PC-3 (cell line): ENCODE measurements around the gene LTA4H. TPM values are rescaled to one million over a fixed set of nuclear protein-coding genes. Genes with fewer than 3 reads are reported as not detected.
A peak's percentile ranks its signal among the peaks of the same experiment; 100 is the strongest.

Source experiments
- ATAC-seq: fragments of 200-7000 bp; cut with Tn5 transposase; 2 replicates; pipeline ENCODE4 v1.9.1; 2020; ENCODE audit warnings: mild to moderate bottlenecking, moderate library complexity
- BruUV-seq: library from RNA; stranded (reverse); fragments of 400-500 nt; replicated peaks from 2 replicates; lab custom pipeline; 2021; lab: Mats Ljungman, UMichigan
- CTCF ChIA-PET: fragments of 300-600 bp; sonication (Branson Sonifier 250); formaldehyde crosslinking; loops from one replicate; lab custom pipeline; 2022; ENCODE audit warnings: antibody characterized with exemption; lab: Charles Lee
- POLR2A ChIA-PET: fragments of 300-600 bp; sonication (Branson Sonifier 250); formaldehyde crosslinking; loops from one replicate; lab custom pipeline; 2022; ENCODE audit warnings: antibody characterized with exemption; ENCODE audit not compliant: unreplicated experiment; lab: Charles Lee
- DNase-seq: peaks from one replicate; pipeline ENCODE4 v3.0.0-alpha.2; 2015
- H2AFZ ChIP-seq: fragments of 300-600 bp; sonication (generic); 2 replicates; pipeline ENCODE4 v1.6.0; 2016; ENCODE audit warnings: antibody characterized with exemption, low read length
- H3F3A ChIP-seq: fragments of 300-600 bp; sonication (generic); one replicate; pipeline ENCODE4 v1.6.0; 2017; ENCODE audit warnings: antibody characterized with exemption, low read length, control low read depth, mild to moderate bottlenecking; ENCODE audit not compliant: unreplicated experiment
- H3K27ac ChIP-seq: fragments of 300-600 bp; sonication (generic); 2 replicates; pipeline ENCODE4 v1.5.1; 2016; ENCODE audit warnings: mild to moderate bottlenecking, low read length
- H3K27me3 ChIP-seq: fragments of 300-600 bp; sonication (generic); 2 replicates; pipeline ENCODE4 v1.6.1; 2016; ENCODE audit warnings: low read length, mixed read lengths
- H3K36me3 ChIP-seq: fragments of 300-600 bp; sonication (generic); 2 replicates; pipeline ENCODE4 v1.6.1; 2016; ENCODE audit warnings: low read depth, mixed run types, low read length, mixed read lengths
- H3K4me1 ChIP-seq: fragments of 300-600 bp; sonication (generic); 2 replicates; pipeline ENCODE4 v1.5.1; 2016; ENCODE audit warnings: low read length; ENCODE audit not compliant: insufficient read depth
- H3K4me2 ChIP-seq: fragments of 300-600 bp; sonication (generic); 2 replicates; pipeline ENCODE4 v1.6.0; 2016; ENCODE audit warnings: low read length
- H3K4me3 ChIP-seq: fragments of 300-600 bp; sonication (generic); 2 replicates; pipeline ENCODE4 v1.5.1; 2016; ENCODE audit warnings: mild to moderate bottlenecking, low read length, mixed read lengths
- H3K79me2 ChIP-seq: fragments of 300-600 bp; sonication (generic); 2 replicates; pipeline ENCODE4 v1.6.1; 2017; ENCODE audit warnings: low read length, mixed read lengths
- H3K9ac ChIP-seq: fragments of 300-600 bp; sonication (generic); 2 replicates; pipeline ENCODE4 v1.6.0; 2016; ENCODE audit warnings: mild to moderate bottlenecking, low read length
- H3K9me2 ChIP-seq: fragments of 300-600 bp; sonication (generic); replicated peaks from 2 replicates; pipeline ENCODE4 v1.6.1; 2016; ENCODE audit warnings: mixed run types, low read length, mixed read lengths
- H3K9me3 ChIP-seq: fragments of 300-600 bp; sonication (generic); 2 replicates; pipeline ENCODE4 v1.6.1; 2016; ENCODE audit warnings: low read length, mixed read lengths
- H4K20me1 ChIP-seq: fragments of 300-600 bp; sonication (generic); 2 replicates; pipeline ENCODE4 v1.6.1; 2016; ENCODE audit warnings: low read length, mixed read lengths
- EZH2 ChIP-seq: fragments of 300-600 bp; sonication (generic); IDR thresholded peaks from one replicate; pipeline ENCODE4 v1.6.1; 2017; ENCODE audit warnings: antibody characterized with exemption, mild to moderate bottlenecking, low read length; ENCODE audit not compliant: unreplicated experiment
- EZH2phosphoT487 ChIP-seq: fragments of 300-600 bp; sonication (generic); IDR thresholded peaks from 2 replicates; pipeline ENCODE4 v1.6.1; 2018; ENCODE audit warnings: mild to moderate bottlenecking, antibody characterized with exemption, low read length, borderline replicate concordance
- intact Hi-C: fragments of 100-400 bp; cut with micrococcal nuclease; formaldehyde crosslinking; loops from 2 replicates; pipeline ENCODE4 v1.9.0; 2023
- total RNA-seq: library from RNA; depleted of rRNA; stranded (reverse); fragments of >200 nt; gene quantifications from 2 replicates; pipeline ENCODE4 v1.2.3, GENCODE V29; 2014
- TF ChIP-seq, protein P1 (sequence below): fragments of 300-600 bp; sonication (generic); conservative IDR thresholded peaks from 2 replicates; pipeline ENCODE4 v1.5.1; 2017; ENCODE audit warnings: antibody characterized with exemption, low read depth, mild to moderate bottlenecking, low read length

LTA4H gene
- total RNA-seq, 1 experiment from 2014 or later: 58.4 TPM

GRCh38 chr12:95998611-95999286 lies 36.6 kb downstream of the LTA4H start:
- H3K9ac ChIP-seq: no peak overlapping the region
- intact Hi-C loops: loop anchor here (1.0 kb wide), 1 partner anchor 80 kb away; no protein-coding TSS in a partner anchor
- DNase-seq (peak; percentile 63), ATAC-seq (peak; percentile 88)
- H4K20me1 ChIP-seq: no peaks in the 10 kb centered on the region
- no peaks in the 10 kb centered on the region for H3K9me2 ChIP-seq
- BruUV-seq: no TSS peak
- H3K36me3 ChIP-seq: peaks cover 6% of the 10 kb centered on the region
- ChIA-PET POLR2A (no interaction called here), CTCF (interaction anchor here (0.6 to 1.5 kb wide), 3 partner anchors 36 to 80 kb away, joined by 3 to 6 read pairs (median 4); no protein-coding TSS in a partner anchor)
- H3K4me2 ChIP-seq: no peak overlapping the region
- H2AFZ ChIP-seq: no peak overlapping the region
- no peaks in the 10 kb centered on the region for H3K4me1 ChIP-seq
- no peaks in the 10 kb centered on the region for H3F3A ChIP-seq
- no peak overlapping the region for H3K27ac ChIP-seq
- H3K27me3 ChIP-seq: no peaks in the 10 kb centered on the region
- H3K4me3 ChIP-seq: no peak overlapping the region
- TF ChIP-seq EZH2 (no peak), EZH2phosphoT487 (no peak)
- TF ChIP-seq, protein P1, sequence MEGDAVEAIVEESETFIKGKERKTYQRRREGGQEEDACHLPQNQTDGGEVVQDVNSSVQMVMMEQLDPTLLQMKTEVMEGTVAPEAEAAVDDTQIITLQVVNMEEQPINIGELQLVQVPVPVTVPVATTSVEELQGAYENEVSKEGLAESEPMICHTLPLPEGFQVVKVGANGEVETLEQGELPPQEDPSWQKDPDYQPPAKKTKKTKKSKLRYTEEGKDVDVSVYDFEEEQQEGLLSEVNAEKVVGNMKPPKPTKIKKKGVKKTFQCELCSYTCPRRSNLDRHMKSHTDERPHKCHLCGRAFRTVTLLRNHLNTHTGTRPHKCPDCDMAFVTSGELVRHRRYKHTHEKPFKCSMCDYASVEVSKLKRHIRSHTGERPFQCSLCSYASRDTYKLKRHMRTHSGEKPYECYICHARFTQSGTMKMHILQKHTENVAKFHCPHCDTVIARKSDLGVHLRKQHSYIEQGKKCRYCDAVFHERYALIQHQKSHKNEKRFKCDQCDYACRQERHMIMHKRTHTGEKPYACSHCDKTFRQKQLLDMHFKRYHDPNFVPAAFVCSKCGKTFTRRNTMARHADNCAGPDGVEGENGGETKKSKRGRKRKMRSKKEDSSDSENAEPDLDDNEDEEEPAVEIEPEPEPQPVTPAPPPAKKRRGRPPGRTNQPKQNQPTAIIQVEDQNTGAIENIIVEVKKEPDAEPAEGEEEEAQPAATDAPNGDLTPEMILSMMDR: peak; percentile 79
- no peaks in the 10 kb centered on the region for H3K9me3 ChIP-seq
- H3K79me2 ChIP-seq: no peaks in the 10 kb centered on the region

GRCh38 chr12:95997911-95998510 lies 37.4 kb downstream of the LTA4H start:
- TF ChIP-seq, protein P1: no peak
- TF ChIP-seq EZH2 (no peak), EZH2phosphoT487 (no peak)
- Histone ChIP-seq H3K79me2 (no peaks in the 10 kb centered on the region), H3K27ac (no peak overlapping the region), H3K9me3 (no peaks in the 10 kb centered on the region), H4K20me1 (no peaks in the 10 kb centered on the region), H3K36me3 (peaks cover 4% of the 10 kb centered on the region; the same call in 1 of the 2 replicates), H3K4me1 (no peaks in the 10 kb centered on the region), H3K4me3 (no peak overlapping the region), H2AFZ (no peak overlapping the region), H3K9ac (no peak overlapping the region), H3F3A (no peaks in the 10 kb centered on the region), H3K9me2 (no peaks in the 10 kb centered on the region), H3K27me3 (no peaks in the 10 kb centered on the region), H3K4me2 (no peak overlapping the region)
- TSS peak; percentile 12 for BruUV-seq
- ChIA-PET CTCF (interaction anchor here (1.2 to 1.5 kb wide), 2 partner anchors 35 to 80 kb away, joined by 3 to 6 read pairs; no protein-coding TSS in a partner anchor), POLR2A (no interaction called here)
- peak; percentile 17; the same call in 1 of the 2 replicates for ATAC-seq
- DNase-seq: peak; percentile 5
- intact Hi-C loops: loop anchor here (1.0 kb wide), 1 partner anchor 80 kb away; no protein-coding TSS in a partner anchor

- POLR2A ChIA-PET: no interaction called here
- Histone ChIP-seq H2AFZ (no peak overlapping the region), H3K9me2 (no peaks in the 10 kb centered on the region), H3K9ac (no peak overlapping the region), H3K4me3 (no peak overlapping the region), H3F3A (no peaks in the 10 kb centered on the region), H3K79me2 (no peaks in the 10 kb centered on the region), H3K36me3 (peaks cover 1% of the 10 kb centered on the region; the same call in 1 of the 2 replicates), H3K4me1 (no peaks in the 10 kb centered on the region), H3K27ac (no peak overlapping the region), H4K20me1 (no peaks in the 10 kb centered on the region), H3K4me2 (no peak overlapping the region), H3K9me3 (no peaks in the 10 kb centered on the region), H3K27me3 (no peaks in the 10 kb centered on the region)
- ATAC-seq: no peak
- intact Hi-C loops: no loop called here
- TF ChIP-seq EZH2phosphoT487 (no peak), EZH2 (no peak)
- TF ChIP-seq, protein P1: no peak
- BruUV-seq: no TSS peak
- CTCF ChIA-PET: no interaction called here
- DNase-seq: no peak
Measured at GRCh38 chr12:95997276-95997675, 38.1 kb downstream of the LTA4H start.
